HG02885 (cell line): Measurements from ENCODE around the gene EXOC2.

ENCODE experiments used
- ATAC-seq: cut with Tn5 transposase; IDR thresholded peaks from one replicate; pipeline ENCODE4 v1.9.1; 2021; ENCODE audit warnings: mild to moderate bottlenecking; ENCODE audit not compliant: unreplicated experiment, poor library complexity

The EXOC2 gene, protein sequence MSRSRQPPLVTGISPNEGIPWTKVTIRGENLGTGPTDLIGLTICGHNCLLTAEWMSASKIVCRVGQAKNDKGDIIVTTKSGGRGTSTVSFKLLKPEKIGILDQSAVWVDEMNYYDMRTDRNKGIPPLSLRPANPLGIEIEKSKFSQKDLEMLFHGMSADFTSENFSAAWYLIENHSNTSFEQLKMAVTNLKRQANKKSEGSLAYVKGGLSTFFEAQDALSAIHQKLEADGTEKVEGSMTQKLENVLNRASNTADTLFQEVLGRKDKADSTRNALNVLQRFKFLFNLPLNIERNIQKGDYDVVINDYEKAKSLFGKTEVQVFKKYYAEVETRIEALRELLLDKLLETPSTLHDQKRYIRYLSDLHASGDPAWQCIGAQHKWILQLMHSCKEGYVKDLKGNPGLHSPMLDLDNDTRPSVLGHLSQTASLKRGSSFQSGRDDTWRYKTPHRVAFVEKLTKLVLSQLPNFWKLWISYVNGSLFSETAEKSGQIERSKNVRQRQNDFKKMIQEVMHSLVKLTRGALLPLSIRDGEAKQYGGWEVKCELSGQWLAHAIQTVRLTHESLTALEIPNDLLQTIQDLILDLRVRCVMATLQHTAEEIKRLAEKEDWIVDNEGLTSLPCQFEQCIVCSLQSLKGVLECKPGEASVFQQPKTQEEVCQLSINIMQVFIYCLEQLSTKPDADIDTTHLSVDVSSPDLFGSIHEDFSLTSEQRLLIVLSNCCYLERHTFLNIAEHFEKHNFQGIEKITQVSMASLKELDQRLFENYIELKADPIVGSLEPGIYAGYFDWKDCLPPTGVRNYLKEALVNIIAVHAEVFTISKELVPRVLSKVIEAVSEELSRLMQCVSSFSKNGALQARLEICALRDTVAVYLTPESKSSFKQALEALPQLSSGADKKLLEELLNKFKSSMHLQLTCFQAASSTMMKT

DNA sequence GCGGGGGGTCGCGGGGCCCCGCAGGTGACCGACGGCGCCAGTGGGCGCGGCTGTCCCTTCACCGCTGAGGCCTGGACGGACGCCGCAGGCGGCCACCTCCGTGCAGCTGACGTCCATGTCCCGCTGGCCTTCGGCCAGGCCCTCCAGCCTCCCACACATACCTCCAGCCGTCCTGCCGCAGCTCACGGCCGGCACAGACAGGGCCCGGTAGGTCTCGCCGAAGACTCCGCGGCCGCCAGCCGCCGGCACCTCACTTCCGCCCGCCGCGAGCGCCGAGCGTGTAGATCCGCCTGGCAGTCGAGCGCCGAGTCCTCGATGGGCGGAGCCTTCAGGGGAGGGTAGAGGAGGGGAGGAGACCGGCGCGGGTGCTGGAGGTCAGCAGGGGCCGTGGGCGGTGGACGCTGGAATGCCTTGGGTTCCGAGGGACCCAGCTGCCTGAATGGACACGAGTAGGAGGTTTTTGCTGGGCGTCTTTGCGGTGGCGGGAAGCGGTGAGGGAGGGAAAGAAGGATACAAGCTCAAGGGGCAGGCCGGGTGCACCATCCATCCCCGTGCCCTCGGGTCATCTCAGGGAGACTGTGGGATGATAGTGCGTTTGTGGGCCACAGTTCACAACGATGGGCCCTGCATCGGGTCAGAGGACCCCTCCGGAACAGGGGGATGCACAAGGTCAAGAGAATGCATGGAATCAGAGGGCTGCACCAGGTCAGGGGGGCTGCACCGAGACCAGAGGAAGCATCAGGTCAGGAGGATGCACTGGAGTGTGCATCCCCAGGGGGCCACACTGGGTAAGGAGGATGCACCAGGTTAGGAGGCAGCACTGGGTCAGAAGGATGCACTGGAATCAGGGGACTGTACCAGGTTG, at the start of gene EXOC2:
TSS of gene EXOC2 (minus strand) at position 282 of the 865 bp plus-strand sequence. CDS start 55,321 bp downstream, outside the sequence.
- ATAC-seq: peak; percentile 89

DNA sequence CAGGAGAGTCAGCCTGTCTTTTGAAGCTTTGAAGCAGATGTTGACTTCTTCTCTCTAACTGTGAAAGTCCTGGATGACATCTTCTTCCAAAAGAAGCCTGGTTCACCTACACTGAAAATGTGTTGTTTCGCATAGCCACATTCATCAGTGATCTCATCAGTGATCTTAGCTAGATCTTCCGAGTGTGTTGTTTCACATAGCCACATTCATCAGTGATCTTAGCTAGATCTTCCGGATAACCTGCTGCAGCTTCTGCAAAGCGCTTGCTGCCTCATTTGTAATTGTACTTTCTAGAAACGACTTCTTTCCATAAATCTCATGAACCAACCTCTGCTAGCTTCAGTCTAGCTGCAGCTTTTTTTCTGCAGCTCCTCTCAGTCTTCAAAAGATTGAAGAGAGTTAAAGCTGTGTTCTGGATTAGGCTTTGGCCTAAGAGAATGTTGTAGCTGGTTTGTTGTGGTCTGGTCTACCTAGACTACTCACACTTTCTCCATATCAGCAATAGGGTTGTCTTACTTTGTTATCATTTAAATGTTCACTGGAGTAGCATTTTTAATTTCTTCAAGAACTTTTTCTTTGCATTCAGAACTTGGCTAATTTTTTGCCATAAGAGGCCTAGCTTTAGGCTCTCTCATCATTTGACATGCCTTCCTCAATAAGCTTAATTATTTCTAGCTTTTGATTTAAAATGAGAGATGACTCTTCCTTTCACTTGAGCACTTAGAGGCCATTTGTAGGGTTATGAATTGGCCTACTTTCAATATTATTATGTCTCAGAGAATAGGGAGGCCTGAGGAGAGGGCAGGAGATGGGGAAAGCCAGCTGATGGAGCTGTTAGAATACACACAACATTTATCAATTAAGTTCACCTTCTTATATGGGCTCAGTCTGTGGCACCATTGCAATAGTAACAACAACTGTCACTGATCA, 48.7 kb upstream of the EXOC2 start:
- no peak for ATAC-seq

DNA sequence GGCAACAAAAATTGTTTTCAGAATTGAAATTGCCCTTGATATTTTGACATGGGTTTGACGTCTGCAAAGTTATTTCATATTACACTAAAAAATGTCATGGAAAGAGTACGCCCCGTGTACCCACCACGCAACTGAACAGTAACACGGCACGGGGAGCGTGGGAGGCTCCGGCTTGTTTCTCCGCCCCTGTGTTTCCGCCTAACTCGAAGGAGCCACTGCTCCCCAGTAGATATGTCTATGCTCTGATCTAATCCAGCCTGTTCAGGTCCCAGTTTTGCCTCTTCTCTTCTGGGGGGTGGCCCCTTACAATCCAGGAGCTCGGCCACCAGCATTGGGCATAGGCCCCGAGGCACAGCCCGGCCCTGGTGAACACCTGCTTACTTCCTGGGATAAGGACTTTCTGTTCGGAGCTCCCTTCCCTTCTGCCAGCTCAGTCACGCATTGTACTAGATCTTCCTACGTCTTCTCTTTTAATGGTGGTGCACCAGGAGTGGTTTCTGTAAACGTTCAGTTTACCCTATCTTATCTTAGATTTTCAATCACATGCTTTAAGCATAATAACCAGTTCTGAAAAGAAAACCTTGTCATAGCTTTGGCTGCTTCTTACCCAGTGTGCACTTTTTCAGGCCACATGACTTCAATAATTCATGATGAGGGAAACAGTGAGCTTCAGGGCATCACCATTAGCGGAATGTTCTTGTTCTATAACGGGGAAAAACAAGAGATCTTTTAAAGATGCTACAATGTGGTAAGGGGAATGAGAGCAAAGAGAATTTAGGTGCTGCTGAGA, 43.9 kb upstream of the EXOC2 start:
- ATAC-seq: no peak

DNA sequence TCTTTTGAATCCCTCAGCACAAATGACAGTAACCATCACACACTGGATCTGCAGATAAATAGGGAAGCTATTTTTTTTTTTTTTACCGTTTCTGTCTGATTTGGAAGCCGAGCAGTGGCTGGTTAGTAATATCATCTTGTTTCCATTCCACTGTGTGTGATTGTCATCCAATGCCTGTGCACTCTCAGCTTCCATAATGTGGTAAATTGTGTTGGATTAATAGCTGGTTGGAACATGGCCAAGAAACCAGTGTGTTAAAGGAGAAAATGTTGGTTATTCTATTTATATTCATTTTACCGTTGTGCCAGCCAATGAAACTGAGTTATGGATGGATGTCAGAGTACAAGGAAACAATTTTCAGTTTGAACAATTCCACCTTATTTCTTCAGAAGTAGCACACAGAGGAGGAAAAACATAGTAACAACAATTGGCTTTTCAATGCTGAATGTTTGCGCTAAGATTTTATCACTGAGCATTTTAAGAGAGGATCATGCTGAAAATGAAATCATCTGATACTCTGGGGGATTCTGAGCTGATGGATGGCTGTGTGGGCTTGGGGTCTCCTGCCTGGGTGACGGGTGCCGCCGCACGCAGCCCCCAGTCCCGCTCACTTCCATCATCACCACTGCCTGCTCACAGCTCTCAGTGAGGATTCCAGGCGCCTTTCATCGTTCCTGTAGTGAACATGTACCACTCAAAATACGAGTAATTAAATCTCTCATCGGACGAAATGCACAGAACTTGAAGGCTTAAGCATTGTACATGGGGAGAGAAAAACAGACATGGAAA, 40.7 kb upstream of the EXOC2 start:
- no peak for ATAC-seq

DNA sequence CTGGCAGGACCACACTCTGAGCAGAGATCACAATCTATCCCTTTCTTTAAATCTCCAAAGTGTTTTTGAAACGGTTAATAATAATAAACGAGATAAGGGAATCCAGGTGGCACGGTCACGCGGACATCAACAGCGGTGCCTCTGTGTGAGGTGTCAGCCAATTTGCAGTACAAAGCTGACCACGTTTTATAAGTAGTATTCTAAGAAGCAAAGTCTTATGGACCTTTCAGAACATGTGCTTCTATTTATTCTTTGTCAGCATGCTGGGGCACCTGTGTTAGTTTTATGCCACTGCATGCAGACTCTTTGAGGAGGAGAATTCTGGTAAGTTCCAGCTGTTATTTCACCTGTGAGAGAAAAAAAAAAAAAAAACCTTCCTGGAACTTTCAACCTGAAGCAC, 39.0 kb upstream of the EXOC2 start:
- ATAC-seq: no peak

DNA sequence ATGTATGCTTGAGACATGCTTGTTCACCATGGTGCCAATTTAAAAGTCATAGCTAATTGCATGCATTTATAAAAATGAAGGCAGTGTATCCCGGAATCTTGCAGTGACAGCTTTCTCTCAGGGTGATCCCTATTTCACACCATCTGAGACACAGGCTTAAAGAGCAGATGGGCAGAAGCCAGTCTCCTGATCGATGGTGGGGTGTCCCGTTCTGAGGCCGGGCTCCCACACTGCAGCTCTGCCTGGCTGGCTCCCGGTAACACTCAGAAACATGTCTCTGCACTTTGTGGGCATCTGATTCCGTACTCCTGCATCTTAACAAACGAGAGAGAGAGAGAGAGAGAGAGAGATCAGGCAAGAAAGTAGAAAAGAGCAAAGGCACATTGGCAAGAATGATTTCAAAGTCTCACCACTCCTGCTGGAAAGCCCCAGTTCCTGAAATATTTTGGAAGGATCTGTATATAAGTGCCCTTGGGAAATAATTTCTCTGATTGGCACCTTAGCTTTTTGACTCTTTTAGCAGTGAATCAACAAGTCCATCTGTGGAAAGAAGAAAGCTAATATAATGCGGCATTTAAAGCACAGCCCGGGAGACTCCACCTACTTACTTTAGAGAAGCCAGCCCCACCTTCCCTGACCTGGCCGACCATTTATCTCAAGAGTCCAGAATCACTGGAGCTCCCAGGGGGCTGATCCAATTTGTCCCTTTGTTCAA, 36.8 kb upstream of the EXOC2 start:
- no peak for ATAC-seq

DNA sequence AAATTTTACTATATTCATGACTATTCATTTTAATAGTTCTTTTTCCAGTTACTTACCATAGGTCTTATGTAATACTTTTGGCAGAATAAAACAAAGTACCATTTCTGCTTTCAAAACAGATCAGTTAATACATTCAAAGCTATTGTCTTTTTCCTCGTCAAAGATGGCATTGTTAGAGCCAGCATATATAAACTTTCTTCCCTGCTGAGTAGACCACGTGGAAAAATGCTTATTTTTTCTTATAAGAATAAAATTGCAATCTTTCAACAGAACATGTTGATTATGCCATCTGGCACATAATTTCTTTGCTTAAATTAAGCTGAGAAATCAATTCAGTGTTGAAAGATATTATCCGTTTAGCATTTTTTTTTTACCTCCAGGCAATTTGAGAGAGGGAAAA, 34.9 kb upstream of the EXOC2 start:
- no peak for ATAC-seq

DNA sequence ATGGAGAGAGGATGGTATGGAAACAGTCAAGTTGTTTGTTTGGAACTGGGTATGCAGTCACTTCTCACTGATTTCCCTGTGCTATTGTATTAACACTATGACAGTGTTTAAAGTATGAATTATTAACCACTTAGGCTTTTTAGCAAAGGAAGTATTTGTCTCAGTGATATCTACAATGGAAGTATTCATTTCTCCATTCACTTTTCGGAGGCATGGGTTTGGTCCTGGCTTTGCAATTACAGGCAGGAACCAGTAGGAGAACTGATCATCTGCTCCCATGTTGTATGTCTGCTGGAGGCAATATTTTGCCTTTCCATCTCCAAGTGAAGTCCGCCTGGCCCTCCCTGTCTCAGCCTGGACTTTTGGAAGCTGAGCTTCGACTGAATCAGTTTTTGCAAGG, 30.6 kb upstream of the EXOC2 start:
- ATAC-seq: no peak

DNA sequence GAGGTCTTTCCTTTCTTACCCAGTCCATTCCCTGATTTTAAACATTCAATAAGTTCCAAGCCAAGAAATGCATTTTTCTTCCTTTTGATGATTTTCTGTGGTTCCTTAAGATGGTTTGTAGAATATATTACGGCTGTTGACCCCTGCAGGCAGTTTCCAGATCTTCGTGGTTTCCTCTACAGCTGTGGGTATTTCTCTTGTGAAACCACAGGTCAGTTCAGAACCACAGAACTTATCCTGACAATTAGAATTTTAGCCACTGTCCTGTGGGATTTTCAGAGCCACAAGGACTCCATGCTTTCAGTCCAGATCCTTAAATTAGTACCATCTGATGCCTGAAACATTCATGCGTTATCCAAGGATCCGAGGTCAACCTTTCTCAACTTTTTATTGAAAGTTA, 29.7 kb upstream of the EXOC2 start:
- ATAC-seq: no peak

DNA sequence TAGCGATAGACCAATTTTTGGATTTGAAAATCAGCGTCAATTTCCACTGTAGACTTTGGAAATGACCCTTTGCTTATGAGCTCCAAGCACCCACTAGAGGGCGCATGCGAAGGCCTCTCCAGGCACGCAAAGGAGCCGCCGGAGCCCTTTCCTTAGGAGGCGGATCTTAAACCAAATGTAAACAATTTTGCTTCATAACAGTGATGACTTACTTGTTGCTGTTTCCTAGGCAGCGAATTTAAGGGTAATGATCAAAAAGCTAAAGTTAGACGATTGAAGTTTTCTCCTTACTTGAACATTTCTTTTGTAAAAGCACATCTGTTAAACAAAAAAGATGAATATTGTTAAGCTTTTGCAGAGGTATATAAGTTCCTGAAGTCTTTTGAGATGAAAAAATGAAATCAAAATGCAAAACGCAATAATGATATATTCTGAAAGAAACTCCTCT, 29.2 kb upstream of the EXOC2 start:
- ATAC-seq: no peak

DNA sequence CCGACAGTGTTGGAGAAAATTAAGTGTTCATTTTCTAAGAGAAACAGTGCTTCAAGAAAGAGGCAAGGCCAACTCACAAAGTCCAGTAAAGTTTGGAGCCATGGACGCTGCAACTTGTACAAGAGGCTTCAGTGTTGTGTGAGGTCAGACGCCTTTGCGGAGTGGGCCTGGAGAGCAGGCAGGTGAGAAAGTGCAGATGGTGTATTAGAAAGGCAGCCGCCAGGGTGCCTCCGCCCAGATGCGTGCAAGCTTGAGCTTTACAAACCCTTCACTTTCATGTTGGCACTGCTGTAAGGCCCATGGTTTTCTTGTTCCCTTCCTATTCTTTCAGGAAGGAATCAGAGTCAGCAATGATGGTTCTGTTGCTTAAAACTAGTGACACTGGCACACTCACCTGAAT, 25.4 kb upstream of the EXOC2 start:
- ATAC-seq: no peak

DNA sequence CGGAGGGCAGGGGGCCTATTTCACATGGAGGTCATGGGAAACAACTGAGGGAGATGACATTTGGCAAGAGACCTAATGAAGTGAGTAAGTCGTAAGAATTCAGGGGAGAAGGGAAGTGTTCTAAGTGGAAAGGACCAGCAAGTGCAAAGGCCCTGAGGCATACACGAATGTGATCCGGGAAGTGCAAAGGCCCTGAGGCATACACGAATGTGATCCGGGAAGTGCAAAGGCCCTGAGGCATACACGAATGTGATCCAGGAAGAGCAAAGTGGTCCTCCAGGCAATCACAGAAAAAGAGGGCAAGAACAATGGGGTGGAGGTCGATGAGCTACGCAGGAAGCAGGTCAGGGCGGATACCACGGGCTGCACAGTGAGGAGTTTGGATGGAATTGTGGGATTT, 24.2 kb upstream of the EXOC2 start:
- no peak for ATAC-seq

DNA sequence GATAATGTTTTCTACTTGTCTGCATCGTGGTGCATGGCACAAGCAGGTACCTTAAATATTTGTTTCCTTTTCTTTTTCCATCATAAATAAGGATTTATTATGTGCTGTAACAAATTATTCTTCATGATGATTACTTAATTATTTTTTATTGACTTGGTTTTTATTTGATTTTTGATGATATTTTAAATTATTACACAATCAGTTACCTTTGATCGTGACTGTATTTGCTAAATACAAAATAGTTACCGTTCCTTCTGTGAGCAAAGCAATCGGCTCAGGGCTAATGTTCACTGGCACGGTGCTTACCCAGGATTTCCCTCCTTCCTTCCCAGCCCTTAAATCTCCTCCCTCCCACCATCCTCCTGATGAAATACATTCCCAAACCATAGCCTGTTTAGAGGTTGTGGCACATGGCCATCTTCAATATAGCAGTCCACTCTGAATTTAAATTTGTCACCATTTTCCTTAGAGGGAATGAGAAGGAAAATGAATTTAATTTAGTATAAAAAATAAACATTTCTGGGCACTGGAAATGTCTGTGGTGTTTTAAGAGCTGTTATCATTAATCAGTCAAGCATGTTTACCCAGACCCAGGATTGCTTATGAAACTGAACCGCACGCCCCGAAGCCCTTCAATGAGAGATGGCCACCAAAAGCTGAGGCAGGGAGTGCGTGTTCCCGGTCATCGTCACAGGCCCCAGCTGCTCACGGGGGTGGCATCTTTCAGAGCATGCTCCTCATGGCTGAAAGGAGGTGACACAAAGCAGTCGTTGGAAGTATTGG, 23.0 kb upstream of the EXOC2 start:
- no peak for ATAC-seq

DNA sequence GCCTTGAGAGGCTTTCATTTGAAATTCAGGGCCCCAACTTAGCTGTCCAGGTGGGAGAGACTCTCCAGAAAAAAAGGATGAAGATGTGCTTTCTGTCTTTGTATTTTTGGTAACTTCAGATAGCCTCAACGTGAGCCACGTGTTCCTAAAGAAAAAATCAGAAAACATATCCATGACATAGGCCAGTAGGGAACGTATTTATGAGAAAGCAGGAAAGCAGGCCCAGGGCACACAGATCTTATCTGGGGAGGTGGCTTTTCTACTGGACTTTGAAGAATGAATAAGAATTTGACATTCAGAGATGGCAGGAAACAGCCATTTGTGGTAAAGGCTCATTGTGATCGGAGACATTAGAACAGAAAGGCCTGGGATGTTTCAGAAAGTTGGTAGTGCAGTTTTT, 21.2 kb upstream of the EXOC2 start:
- ATAC-seq: no peak

DNA sequence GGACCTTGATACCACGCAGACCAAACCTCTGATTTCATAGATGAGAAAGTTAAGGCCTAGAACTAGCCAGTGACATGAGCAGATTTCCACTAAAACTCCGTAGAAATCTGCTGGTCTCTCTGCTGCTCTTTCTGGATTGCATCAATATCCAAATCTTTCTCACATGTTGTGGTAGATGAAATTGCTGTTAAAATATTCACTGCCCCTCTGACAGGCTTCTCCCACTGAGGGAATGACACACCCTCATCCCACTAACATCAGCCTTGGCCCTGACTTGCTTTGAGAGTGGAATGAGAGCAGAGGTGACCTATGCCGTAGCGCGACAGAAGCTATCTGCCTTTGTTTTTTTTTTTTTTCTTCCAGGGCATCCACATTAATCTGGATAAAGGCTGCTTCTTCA, 20.4 kb upstream of the EXOC2 start:
- ATAC-seq: no peak

DNA sequence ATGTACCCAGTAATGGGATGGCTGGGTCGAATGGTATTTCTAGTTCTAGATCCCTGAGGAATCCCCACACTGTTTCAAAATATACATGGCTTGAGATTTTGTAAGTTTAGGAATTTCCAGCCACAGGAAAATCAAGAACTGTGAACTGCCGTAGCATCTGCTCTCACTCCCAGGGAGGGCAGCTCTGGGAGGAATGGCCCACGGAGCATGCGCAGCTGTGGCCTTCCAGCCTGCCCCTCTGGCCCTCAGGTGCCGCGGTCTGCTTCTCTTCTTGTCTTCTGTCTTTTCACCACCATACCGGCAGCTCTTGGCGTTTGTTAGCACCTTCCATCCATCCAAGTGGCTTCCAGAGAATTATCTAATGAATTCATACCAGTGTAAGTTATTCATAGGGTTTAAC, 19.9 kb upstream of the EXOC2 start:
- ATAC-seq: no peak
